Measurements from ENCODE around the gene MSL3B.

MSL3B gene

DNA sequence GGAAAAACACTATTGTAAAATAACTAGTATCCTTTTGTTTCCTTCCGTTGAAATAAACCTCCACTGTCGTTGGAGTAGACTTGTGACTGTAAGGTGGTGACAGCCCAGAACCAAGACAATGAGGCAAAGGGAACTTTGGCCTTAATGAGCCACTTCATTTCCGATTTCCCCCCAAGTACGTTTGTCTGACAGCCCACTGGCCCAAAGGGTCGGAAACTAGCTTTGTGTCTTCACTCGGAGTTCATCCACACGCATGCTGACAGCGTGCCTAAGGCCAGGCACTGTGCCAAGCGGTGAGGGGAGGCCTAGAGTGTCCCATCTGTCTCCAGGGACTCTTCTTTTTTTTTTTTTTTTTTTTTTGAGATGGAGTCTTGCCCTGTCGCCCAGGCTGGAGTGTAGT is 34.8 kb downstream of the MSL3B start:
- no peak for DNase-seq (ENCODE audit: low read depth in 2 of 2)

DNA sequence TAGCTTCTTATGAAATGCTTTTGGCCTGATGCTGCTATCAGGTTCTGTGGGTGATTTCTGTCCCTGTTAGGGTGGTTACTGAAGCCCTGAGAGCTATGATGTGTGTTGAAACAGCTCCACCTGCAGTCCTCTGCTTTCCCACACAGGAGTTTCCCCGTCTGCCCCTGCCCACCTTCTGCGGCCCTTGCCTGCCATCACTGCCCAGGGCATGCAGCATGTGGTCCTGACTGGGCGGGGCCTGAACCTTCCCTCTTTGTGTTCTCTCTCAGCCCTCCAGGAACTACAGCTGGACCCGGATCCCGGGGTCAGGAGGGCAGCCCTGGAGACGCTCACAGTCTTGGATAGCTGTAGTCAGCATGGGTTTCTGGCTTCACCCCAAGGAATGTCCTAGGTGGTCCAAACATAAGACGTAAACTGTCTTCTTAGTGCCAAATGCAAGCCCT is 35.3 kb downstream of the MSL3B start:
- DNase-seq (ENCODE audit: low read depth in 2 of 2) = no peak

DNA sequence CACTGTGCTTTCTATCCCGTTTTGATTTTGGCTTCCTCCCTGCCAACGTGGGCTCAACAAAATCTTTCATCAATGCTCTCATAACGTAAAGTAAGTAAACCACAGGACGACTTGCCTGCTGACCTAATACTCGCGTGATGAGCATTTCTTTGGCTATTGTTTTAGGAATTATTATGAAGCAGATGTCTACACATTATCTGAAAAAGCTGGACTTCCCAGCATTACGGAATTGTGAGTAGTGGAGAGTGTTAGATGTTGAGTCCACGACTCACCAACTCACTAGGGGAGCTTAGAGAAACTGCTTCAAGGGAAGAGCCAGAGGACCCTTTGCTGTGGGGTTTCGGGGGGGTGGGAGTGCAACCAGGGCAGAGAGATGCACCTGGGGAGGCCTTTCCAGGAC is 35.8 kb downstream of the MSL3B start:
- DNase-seq (ENCODE audit: low read depth in 2 of 2) = no peak

DNA sequence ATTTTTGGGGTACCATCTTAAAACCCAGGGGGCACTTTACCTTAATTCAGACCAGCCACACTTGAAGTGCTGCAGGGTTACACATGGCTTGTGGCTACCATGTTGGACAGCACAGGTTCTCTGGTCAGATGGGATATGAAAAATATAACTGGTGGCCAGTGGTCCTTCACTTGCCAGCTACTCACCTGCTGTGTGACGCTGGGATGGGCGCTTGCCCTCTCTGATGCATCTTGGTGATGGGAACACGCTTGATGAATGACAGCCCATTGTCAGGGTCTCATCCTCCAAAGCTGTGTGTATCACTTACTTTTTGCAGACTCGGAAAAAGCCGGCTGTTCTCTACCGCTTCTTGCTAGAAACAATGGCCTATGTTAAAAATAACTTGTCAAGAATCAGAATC is 36.3 kb downstream of the MSL3B start:
- DNase-seq (ENCODE audit: low read depth in 2 of 2) = no peak

DNA sequence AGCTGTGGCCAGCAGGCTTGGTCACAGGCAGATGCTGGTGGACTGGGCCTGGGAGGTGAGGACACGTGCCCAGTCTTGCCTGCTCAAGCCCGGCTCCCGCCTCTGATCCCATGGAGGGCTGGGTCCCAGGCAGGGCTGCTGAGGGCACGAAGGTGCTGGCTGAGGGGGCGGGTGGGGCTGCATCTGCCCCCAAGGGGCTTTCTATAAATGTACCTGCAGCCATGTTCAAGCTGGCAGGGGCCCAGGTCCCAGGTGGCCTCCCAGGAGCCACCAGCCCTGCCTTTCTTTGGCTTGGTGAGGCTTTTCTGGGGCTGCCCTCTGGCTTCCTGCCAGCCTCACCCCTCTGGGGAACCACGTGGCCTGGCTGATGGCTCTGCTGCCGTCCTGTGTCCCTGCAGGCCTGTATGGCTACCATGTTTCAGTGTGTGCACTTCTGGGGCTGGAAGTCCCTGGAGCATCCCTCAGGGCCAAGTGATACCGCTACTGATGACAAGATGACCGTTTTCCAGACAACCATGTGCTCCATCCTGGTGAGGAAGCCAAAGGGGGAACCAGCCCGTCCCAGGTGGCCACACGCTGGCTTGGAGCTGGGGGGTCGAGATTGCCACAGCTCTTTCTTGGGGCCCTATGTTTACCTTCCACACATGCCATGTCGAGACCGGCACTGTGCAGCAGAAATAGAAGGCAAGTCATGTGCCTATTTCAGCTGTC is 37.0 kb downstream of the MSL3B start:
- DNase-seq (ENCODE audit: low read depth in 2 of 2) = no peak

- DNase-seq (ENCODE audit: low read depth in 2 of 2) = no peak
These were observed 37.9 kb downstream of the MSL3B start for GRCh38 chr2:233830111-233830802.

- no peak for DNase-seq (ENCODE audit: low read depth in 2 of 2)
These were observed 38.7 kb downstream of the MSL3B start for GRCh38 chr2:233829193-233830110.

GRCh38 chr2:233828546-233829192 is 39.5 kb downstream of the MSL3B start:
- DNase-seq (ENCODE audit: low read depth in 2 of 2) = no peak

DNA sequence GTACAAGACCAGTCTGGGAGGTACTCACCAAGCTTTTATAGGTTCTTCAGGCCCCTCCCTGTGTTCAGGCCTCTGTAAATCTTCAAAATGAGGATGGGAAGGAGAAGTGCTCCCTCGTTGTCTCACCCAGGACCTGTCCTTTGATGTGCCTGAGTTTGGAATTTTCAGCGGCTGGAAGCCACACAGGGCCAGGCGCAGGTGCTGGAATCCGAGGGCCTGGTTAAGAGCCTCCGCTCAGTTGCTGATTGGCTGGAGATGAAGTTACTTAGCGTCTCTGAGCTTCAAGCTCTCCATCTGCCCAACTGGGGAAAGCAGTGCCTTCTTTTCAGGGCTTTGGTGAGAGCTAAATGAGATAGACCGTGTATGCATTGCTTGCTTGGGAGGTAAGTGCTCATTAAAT is 43.8 kb downstream of the MSL3B start:
- no peak for DNase-seq (ENCODE audit: low read depth in 2 of 2)

- DNase-seq (ENCODE audit: low read depth in 2 of 2) = no peak
These were observed 44.5 kb downstream of the MSL3B start for GRCh38 chr2:233823731-233824121.

DNA sequence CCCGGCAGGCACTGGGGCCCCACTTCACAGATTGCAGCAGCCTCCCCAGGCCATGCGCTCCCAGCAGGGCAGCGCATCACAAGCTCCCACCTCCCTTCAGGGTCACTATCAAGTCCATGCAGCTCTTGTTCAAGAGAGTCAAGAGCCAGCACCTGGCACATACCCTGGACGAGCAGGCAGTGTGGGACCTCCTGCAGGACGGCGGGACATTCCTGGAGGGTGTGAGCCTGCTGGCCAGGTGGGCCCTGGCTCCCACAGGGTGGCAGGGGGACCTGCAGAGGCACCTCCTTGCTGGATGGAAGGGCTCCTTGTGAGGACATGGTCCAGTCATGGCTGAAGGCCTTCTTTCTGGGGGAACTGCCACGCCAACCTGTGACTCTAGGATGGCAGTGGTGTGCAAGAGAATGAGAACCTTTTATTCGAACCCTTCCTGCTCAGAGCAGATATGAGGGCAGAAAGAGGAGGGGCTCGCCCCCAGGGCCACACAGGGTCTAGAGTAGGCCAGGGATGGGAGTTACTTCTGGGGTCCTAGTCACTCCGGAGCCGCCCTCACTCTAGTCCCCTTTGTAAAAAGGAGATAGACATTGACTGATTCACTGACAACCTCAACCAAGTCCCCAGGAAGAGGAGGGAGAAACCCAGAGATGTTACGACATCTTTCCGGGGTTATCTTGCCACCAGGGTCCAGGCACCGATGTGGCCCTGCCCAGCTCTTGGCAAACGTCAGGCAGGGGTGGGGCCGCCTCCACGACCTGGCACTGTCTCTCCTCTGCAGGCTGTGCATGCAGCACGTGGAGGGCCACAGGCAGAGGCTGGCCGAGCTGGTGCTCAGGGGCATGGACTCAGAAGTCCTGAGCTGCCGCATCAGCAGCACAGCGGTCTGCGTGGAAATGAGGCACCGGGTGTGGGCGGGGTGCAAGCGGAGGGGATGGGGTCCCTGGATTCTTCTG is 45.1 kb downstream of the MSL3B start:
- DNase-seq (ENCODE audit: low read depth in 2 of 2) = no peak

GRCh38 chr2:233822101-233822771 is 46.0 kb downstream of the MSL3B start:
- DNase-seq (ENCODE audit: low read depth in 2 of 2) = no peak

- no peak for DNase-seq (ENCODE audit: low read depth in 2 of 2)
These were observed 46.5 kb downstream of the MSL3B start for GRCh38 chr2:233821709-233822100.

GRCh38 chr2:233821196-233821595 is 47.0 kb downstream of the MSL3B start:
- no peak for DNase-seq (ENCODE audit: low read depth in 2 of 2)

DNA sequence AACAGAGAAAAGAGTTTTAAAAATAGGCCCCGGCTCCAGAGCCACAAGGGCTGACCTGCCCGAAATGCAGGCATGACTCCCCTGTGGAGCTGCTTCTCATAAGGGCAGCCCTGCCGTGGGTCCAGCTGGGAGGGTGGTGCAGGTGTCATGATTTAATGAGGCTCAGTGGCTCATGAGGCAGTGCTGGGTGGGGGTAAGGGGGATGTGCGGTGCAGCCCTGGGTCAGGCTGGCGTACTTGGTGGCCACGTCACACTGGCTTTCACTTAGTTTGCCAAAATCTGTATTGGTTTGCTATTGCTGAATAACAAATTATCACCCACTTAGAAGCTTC is 47.4 kb downstream of the MSL3B start:
- DNase-seq (ENCODE audit: low read depth in 2 of 2) = no peak

DNA sequence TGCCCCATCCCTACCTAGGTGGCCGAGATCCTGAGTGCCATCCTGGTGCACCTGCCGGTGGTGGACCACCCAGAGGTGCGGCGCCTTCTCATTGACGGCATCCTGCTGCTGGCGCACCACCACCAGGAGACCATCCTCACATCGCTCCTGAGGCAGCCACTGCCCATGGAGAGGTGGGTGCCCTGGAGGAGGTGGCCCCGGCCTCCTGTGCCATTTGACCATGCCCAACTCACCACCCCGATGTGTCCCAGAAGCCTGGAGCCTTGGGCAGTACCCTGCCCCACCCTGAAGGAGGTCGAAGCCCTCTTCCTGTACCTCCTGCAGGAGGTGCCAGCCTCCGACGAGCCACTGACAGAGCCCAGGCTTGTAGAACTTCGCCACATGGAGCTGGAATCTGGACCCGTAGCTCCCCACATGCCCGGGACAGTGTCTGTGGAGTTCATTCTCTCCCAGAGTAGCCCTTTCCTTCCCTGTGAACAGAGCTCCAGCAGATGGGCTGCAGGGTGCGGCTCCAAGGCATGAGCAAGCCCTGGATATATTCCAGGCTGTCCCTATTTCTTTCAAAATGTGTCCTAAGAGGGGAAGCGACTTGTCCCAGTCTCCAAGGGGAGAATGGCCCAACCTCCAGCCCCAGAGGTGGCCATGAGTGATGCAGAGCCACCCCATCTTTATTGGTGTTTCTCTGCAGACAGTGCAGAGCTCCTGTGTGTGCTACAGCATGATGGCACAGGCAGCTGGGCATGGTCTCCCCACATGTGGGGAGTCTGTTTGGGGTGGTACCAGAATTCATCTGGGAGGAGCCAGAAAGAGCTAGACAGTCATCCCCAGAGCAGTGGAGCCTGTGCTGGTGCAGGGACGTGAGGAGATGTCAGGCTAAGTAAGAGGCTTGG is 48.1 kb downstream of the MSL3B start:
- no peak for DNase-seq (ENCODE audit: low read depth in 2 of 2)

- DNase-seq (ENCODE audit: low read depth in 2 of 2) = no peak
These were observed 49.3 kb downstream of the MSL3B start for GRCh38 chr2:233818639-233819621.

- DNase-seq (ENCODE audit: low read depth in 2 of 2) = no peak
These were observed 50.1 kb downstream of the MSL3B start for GRCh38 chr2:233817995-233818638.
